NCI-H2227 treated with DMSO at 0.1 percent for 48 hours (cell line): ENCODE data around the gene ITIH4.

Source experiments
- DNase-seq: peaks from one replicate; lab custom pipeline; 2025; lab: John Stamatoyannopoulos, UW

The ITIH4 gene

DNA sequence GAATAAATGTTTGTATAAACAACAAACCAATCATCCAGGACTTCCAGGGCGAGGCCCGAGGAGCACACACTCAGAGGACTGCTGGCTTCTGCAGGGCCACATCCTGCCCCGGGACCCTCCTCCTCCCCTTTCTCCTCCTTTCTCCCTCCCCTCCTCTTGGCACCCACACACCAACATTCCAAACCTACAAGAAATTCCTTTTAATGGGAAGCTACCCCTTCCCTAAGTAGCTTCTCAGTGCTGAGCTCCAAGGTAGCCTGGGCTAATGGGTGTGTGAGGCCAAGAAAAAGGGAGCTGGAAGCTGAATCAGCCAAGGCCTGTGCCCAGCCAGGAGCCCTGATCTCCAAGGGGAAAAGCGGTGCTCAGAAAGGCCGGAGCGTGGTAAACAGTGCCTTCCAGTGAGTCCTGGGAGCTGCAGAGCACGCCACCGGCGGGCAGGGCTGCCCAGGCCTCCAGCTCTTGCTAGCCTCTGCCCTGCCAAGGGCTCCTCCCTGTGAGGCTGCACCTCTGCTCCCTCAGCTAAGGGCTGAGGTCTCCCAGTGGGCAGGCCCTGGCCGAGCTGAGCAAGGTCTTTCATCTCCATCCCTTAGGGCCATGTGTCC lies 32.0 kb downstream of the ITIH4 start:
- DNase-seq: no peak

DNA sequence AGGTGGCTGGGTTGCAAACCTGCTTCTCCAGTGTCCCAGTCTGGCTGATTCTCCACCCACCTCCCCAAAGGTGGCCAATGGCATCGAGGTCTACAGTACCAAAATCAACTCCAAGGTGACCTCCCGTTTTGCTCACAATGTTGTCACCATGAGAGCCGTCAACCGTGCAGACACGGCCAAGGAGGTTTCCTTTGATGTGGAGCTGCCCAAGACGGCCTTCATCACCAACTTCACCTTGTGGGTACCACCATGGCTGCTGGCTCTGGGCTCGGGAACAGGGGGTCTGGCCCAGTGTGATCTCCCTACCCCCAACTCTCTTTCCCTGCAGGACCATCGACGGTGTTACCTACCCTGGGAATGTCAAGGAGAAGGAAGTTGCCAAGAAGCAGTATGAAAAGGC lies 34.1 kb downstream of the ITIH4 start:
- DNase-seq: no peak

- DNase-seq: no peak
Observed at GRCh38 chr3:52795298-52795900, 35.1 kb downstream of the ITIH4 start.

DNA sequence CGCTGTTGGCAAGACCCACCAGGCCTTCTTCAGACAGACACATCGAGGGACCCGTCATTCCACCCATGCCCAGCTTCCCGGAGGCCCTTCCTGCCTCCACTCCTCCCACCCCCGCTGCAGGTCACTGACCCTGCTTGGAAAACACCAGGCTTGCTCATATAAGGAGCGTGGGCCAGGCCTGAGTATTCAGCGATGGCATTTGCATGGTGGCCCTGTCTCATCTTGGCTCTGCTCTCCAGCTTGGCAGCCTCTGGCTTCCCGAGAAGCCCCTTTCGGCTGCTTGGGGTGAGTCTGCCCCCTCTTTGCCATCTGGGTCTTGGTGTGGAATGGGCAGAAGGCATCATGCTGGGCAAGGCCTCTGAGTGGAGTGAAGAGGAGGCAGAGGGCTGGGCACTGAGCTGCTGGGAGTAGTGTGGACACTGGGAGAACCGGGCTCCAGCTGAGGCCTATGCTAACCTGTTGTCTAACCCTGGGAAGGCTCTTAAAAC lies 35.8 kb downstream of the ITIH4 start, which contains the start of gene ITIH3:
Gene ITIH3 (plus strand): TSS at position 185 of the 488 bp plus-strand sequence. CDS start 8 bp downstream, at position 193.
- DNase-seq: no peak

DNA sequence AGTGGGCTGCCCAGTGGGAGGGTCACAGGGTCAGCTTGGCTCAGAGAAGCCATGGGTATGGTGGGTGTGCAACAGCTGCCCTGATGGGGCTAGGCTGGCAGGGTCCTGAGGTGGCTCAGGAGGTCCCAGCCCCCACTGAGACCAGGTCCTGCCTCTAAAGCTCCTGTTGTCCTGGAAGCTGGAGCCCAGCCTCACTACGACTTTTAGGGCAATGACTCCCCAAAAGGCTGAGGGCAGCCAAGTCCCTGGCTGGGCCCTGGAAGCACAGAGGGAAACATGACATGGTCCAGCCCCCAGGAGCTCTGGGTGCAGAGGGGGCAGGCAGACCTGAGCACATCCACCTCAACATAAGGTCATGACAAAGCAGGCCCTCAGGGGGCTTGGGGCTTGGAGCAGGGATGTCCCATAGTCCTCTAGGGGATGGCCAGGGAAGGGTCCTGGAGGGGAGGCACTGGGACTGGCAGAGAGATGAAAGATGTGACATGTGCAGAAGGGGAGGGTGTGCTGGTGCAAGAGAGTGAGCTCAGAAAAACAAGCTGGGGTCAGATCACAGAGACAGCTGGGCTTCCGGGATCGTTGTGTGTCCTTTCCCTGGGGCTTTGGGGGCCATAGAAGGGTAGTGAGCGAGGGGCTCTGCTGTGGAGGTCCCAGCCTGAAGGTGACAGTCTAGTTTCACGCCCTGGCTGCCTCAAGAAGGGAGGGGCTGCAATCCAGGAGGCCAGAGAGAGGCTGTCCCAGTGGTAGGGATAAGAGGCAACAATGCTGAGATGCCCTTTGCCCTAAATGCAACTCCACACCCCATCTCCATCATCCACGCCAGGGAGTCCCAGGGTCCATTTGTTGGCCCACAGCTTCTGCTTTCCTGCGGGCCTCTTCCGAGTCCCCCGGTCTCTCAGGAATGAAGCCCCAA lies 36.5 kb downstream of the ITIH4 start:
- no peak for DNase-seq

DNA sequence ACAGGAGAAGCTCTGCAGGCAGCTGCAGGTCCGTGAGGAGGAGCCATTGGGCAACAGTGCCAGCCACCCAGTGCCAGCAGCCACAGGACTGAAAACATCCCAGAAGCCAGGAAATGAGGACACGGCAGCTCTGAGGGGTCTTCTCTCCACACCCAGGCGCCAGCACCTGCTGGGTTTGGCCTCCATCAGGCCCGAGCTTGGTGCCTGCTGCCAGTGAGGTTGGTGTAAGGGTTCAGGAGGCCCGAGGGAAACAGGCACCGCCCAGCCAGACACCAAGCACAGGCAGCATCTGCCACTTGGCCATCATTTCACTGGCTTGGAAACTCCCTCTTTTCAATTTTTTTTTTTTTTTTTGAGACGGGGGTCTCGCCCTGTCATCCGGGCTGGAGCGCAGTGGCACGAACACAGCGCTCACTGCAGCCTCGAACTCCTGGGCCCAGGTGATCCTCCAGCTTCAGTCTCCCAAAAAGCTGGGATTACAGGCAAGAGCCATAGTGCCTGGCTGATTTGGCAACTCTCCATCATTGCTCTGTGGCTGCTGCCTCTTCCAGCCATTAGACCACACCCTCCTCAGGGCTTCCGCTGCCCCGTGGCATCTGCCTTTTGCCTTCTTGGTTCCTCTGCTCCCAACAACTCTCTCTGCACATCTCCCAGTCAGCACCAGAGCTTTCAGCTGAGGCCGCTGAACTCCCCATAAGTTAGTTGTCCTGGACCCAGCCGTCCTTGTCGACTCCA lies 37.3 kb downstream of the ITIH4 start:
- DNase-seq: no peak

- no peak for DNase-seq
Observed at GRCh38 chr3:52792413-52792812, 38.1 kb downstream of the ITIH4 start.

DNA sequence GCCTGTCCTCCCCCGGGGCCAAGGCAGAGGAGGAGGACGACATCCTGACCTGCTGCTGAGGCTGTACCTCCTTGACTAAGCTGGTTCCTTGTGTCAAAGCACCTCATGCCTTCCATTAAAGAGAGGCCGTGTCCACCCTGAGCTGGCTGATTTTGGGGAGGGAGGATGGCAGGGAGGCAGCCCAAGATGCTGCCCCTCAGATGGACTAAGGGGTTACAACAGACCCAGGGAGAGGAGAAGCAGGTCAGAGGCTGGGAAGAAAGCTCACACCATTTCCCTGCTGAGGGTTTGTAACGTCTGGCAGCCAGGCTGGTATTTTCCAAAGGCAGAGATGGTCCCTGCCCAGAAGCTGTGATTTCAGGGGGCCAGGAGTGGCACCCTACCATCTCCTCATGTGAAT lies 38.5 kb downstream of the ITIH4 start:
- no peak for DNase-seq

DNA sequence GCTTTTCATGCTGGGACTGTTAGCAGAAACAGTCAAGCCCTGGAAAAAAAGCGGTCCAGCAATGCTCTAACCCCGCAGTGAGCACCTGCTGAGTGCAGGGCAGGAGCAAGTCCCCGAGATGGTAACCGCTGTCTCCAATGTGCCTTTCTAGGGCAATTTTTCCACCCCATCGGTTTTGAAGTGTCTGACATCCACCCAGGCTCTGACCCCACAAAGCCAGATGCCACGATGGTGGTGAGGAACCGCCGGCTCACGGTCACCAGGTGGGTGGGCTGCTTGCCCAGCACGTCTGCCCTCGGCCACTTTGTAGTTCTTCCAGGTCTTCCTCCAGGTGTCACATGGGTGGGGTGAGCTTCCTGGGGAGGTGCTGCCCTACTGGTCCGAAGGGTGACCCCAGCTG lies 39.1 kb downstream of the ITIH4 start:
- no peak for DNase-seq

- DNase-seq: no peak
Observed at GRCh38 chr3:52790741-52791140, 39.7 kb downstream of the ITIH4 start.

DNA sequence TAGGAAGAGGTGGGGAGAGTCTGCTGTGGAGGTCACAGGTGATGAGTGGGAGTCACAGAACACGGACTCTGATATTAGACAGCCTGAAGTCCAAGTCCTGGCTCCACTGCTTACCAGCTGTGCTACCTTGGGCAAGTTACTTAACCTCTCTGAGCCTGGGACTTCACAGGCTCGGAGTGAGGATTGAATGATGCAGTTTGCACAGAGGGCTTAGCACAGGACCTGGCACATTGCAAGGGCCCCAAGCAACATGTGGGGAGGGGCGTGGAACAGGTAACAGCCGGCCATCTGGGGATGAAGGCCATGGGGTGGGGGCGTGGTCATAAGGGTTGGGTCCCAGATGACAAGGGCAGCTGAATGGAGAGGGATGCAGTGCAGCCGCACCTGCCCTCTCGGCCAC lies 40.1 kb downstream of the ITIH4 start:
- DNase-seq: no peak

DNA sequence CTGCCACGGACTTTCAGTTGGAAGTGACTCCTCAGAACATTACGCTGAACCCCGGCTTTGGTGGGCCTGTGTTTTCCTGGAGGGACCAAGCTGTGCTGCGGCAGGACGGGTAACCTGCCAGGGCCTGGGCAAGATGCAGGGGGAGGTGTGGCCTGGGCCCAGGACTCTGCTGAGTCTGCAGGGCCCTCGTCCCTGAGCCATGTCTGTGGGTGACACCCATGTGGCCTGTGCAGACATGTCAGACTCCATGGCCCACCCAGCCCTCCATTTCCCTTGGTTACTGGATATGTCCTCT lies 40.8 kb downstream of the ITIH4 start:
- no peak for DNase-seq

- DNase-seq: no peak
Observed at GRCh38 chr3:52788890-52789745, 41.4 kb downstream of the ITIH4 start.

DNA sequence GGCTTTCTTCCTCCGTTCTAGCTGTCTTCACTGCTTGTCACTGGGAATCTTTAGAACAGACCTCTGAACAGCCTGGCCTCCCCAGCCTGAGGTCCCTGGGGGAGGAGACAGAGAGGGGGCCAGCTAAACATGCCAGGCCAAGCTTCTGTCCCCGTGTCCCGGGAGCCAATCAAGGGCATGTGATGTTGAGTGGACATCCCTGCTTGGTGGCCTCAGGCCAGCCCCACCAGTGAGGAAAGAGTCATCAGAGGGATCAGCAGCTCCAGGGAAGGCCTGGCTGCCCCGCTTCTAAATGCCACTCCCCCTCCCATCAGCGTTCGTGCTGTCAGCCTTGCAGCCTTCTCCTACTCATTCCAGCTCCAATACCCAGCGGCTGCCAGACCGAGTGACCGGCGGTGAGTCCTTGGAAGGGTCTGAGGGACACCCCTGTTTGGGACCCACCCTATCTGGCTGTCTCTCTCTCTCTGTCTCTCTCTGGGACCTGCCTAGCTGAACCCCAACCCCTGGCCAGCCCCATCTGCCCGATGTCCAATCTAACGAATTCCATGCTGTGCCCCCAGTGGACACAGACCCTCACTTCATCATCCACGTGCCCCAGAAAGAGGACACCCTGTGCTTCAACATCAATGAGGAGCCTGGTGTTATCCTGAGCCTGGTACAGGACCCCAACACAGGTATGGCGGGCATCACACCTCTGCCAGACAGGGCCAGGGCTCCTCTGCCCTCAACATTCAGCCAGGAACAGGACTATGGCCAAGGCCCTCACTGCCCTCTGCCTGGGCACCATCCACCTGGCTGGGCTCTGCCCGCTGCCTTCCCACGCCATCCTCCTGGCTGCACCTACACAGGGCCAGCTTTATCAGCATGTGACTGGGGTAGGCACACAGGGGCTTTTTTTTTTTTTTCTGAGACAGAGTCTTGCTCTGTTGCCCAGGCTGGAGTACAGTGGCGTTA lies 42.5 kb downstream of the ITIH4 start:
- DNase-seq: no peak

- DNase-seq: no peak
Observed at GRCh38 chr3:52787246-52787645, 43.2 kb downstream of the ITIH4 start.

- no peak for DNase-seq
Observed at GRCh38 chr3:52786330-52787215, 43.9 kb downstream of the ITIH4 start.

GRCh38 chr3:52784931-52785590 lies 45.4 kb downstream of the ITIH4 start:
- no peak for DNase-seq

GRCh38 chr3:52784021-52784621 lies 46.4 kb downstream of the ITIH4 start:
- DNase-seq: no peak
